DMS79 treated with DMSO at 0.1 percent for 48 hours (cell line): ENCODE measurements around the gene SSU72.

ENCODE experiments used
- DNase-seq: peaks from one replicate; lab custom pipeline; 2025; lab: John Stamatoyannopoulos, UW

Gene SSU72

GRCh38 chr1:1574721-1575537 is at the start of gene SSU72:
Gene SSU72, minus strand, starts transcription at chr1:1574863. Its CDS starts 306 bp downstream, at chr1:1574557.
- DNase-seq: peak; percentile 82

GRCh38 chr1:1623631-1624442 is 49.2 kb upstream of the SSU72 start:
- no peak for DNase-seq

GRCh38 chr1:1623181-1623630 is 48.5 kb upstream of the SSU72 start:
- no peak for DNase-seq

GRCh38 chr1:1622788-1623094 is 48.1 kb upstream of the SSU72 start:
- DNase-seq: no peak

- DNase-seq: no peak
Observed at GRCh38 chr1:1622010-1622787, 47.5 kb upstream of the SSU72 start.

- no peak for DNase-seq
Observed at GRCh38 chr1:1621173-1622009, 46.7 kb upstream of the SSU72 start.

DNA sequence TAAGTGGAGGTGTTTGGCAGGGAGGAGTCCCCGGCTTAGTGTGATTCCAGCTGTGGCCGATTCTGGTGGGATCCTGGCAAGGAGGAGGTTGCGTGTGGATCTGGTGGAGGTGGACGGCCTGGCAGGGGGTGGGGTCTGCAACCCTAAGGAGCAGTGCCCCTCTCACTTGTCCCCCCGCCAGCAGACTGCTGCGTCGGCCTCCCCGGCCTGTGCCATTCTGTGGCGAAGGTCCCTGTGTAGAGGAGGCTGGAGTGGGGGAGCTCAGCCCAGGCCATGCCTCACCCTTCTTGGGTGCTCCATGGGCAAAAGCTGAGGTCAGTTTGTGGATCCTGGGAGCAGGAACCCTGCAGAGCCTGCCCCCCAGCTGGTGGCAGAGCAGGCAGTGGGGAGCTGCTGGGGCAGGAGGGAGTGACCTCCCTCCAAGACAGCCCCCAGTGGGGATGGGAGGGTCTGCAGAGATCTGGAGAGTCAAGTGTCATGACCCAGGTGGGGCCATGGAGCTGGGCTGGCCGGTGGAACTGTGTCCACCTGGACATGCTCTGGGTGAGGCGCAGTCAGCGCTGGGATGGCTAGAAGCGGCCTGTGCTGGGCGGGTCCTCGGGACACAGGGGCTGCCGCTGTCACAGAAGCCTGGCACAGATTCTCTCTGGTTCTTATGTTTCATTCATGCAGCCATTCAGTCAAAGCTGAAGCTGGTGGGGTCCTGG is 45.9 kb upstream of the SSU72 start:
- no peak for DNase-seq

- DNase-seq: no peak
Observed at GRCh38 chr1:1619917-1620361, 45.3 kb upstream of the SSU72 start.

GRCh38 chr1:1618396-1619068 is 43.9 kb upstream of the SSU72 start:
- no peak for DNase-seq

- no peak for DNase-seq
Observed at GRCh38 chr1:1617925-1618324, 43.3 kb upstream of the SSU72 start.

GRCh38 chr1:1617516-1617915 is 42.9 kb upstream of the SSU72 start:
- no peak for DNase-seq

DNA sequence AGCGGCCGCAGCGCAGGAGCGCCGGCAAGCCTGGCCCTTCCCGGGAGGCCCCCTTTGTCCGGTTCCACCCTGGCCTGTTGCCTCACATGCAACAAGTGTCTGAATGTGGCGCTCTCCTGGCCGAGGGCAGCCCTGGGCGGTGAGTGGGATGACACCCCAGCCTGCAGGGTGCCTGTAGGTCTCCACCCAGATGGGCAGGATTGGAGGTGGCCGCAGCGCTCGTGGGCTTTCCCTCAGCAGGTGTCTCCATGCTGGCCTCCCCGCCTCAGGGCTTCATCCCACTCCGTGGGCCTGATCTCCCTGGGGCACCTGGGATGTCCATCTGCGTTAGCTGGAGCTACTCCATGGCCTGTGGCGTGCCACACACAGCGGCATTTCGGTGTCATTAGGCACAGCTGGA is 42.2 kb upstream of the SSU72 start:
- DNase-seq: no peak

GRCh38 chr1:1616045-1616790 is 41.6 kb upstream of the SSU72 start:
- DNase-seq: no peak

DNA sequence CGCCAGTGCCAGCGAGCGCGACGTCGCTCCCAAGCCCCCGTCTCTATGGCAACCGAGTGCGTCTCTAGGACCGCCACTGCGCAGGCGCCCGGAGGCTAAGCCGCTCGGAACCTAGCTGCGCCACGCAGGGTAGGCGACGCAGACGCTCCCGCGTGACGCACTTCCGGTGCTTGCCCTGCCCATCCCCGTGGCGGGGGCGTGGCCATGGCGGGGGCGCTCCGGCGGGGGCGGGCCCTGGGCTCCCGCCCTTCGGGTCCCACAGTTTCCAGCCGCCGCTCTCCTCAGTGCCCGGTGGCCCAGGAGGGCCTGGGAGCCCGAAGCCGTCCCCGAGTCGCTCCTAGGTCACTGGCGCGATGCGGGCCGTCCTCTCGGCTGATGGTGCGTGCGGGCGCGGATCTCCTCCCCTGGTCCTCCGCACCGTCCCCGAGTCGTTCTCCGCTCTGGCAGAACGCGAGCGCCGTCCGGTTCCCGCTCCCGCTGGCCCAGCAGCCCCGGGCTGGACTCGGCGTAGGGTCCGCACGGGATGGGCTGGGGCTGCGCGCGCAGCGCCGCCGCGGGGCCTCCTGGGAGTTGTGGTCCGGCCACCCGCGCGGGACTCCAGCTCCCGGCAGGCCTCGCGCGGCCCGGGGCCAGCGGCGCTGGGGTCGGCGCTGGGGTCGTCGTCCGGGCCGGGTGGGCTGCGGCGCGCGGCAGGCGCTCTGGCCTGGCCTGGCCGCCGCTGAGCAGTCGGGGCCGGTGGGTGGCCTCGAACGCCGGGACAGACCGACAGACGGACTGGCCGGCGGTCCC is 40.8 kb upstream of the SSU72 start, which contains the start of gene MIB2:
MIB2 (plus strand) TSS at position 245 of the 789 bp plus-strand sequence. CDS start 7,953 bp downstream, outside the sequence.
- peak; percentile 93 for DNase-seq

- DNase-seq: no peak
Observed at GRCh38 chr1:1614954-1615255, 40.2 kb upstream of the SSU72 start.

GRCh38 chr1:1614204-1614953 is 39.7 kb upstream of the SSU72 start:
- DNase-seq: peak; percentile 39

- no peak for DNase-seq
Observed at GRCh38 chr1:1613509-1614082, 38.9 kb upstream of the SSU72 start.

GRCh38 chr1:1612104-1612400 is 37.4 kb upstream of the SSU72 start:
- no peak for DNase-seq
